Mesothelial cell of epicardium (in vitro differentiated cells): Measurements from ENCODE around the gene ACSF2. TPM values are rescaled to one million over a fixed set of nuclear protein-coding genes. Genes with fewer than 3 reads are reported as not detected.

Experiments used
- DNase-seq, 2 experiments: peaks; one replicate each; pipeline ENCODE4 v3.0.0; 2021; ENCODE audit warnings: low spot score in 2 of 2; ENCODE audit not compliant: unreplicated experiment in 2 of 2
- H3K27ac Mint-ChIP-seq: 2 replicates; pipeline ENCODE4 v1.8.0; 2021; ENCODE audit warnings: mixed read lengths
- H3K27me3 Mint-ChIP-seq: 2 replicates; pipeline ENCODE4 v1.8.0; 2021; ENCODE audit warnings: low read depth, mixed read lengths
- H3K36me3 Mint-ChIP-seq: 2 replicates; pipeline ENCODE4 v1.8.0; 2021; ENCODE audit warnings: mixed read lengths
- H3K4me1 Mint-ChIP-seq: 2 replicates; pipeline ENCODE4 v1.8.0; 2021; ENCODE audit warnings: mixed read lengths
- H3K4me3 Mint-ChIP-seq: 2 replicates; pipeline ENCODE4 v1.8.0; 2021; ENCODE audit warnings: mild to moderate bottlenecking, moderate library complexity, mixed read lengths
- H3K9me3 Mint-ChIP-seq: 2 replicates; pipeline ENCODE4 v1.8.0; 2021; ENCODE audit warnings: mixed read lengths
- CTCF ChIP-seq: fragments of 200-600 bp; sonication (generic); IDR thresholded peaks from one replicate; pipeline ENCODE4 v1.5.0; 2021; ENCODE audit warnings: antibody characterized with exemption; ENCODE audit not compliant: unreplicated experiment
- total RNA-seq: library from RNA; stranded (reverse); gene quantifications from 3 replicates; pipeline ENCODE4 v1.2.1, GENCODE V29; 2021

ACSF2 gene
- total RNA-seq, 1 donor from 2014 or later: 113 TPM

DNA sequence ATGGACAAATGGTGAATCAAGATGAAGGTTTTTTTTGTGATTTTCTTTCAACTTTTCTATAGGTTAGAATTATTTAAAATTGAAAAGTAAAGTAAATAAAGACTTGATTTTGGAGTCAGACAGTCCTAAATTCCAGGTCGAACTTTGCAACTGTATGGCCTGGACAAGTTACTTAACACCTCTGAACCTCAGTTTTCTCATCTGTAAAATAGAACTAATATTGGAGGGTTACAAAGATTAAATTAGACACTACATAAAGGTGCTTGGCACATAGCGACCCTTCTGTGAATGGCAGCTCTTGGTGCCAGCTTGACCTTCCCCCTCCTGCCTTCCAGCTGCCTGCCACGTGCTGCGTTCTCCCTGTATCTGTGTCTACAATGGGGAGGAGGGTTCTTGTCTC lies 55.6 kb downstream of the ACSF2 start:
- no peak for TF ChIP-seq CTCF
- no peaks in the 10 kb centered on the region for H3K9me3 Mint-ChIP-seq
- H3K36me3 Mint-ChIP-seq: peaks cover 20% of the 10 kb centered on the region
- DNase-seq: no peak
- H3K27me3 Mint-ChIP-seq: no peaks in the 10 kb centered on the region
- no peak overlapping the region for H3K4me3 Mint-ChIP-seq
- H3K27ac Mint-ChIP-seq: no peak overlapping the region
- H3K4me1 Mint-ChIP-seq: peaks cover 12% of the 10 kb centered on the region

- Mint-ChIP-seq H3K4me1 (peaks cover 12% of the 10 kb centered on the region), H3K27me3 (no peaks in the 10 kb centered on the region), H3K27ac (no peak overlapping the region), H3K4me3 (no peak overlapping the region), H3K9me3 (no peaks in the 10 kb centered on the region), H3K36me3 (peaks cover 20% of the 10 kb centered on the region)
- no peak for TF ChIP-seq CTCF
- DNase-seq: no peak
Observed at GRCh38 chr17:50482110-50482509, 56.1 kb downstream of the ACSF2 start.

GRCh38 chr17:50482516-50482915 lies 56.5 kb downstream of the ACSF2 start:
- Mint-ChIP-seq H3K4me3 (no peak overlapping the region), H3K9me3 (no peaks in the 10 kb centered on the region), H3K4me1 (peaks cover 12% of the 10 kb centered on the region), H3K36me3 (peaks cover 20% of the 10 kb centered on the region), H3K27me3 (no peaks in the 10 kb centered on the region), H3K27ac (no peak overlapping the region)
- TF ChIP-seq CTCF: peak; percentile 81
- DNase-seq: peak; percentile 64 to 83

DNA sequence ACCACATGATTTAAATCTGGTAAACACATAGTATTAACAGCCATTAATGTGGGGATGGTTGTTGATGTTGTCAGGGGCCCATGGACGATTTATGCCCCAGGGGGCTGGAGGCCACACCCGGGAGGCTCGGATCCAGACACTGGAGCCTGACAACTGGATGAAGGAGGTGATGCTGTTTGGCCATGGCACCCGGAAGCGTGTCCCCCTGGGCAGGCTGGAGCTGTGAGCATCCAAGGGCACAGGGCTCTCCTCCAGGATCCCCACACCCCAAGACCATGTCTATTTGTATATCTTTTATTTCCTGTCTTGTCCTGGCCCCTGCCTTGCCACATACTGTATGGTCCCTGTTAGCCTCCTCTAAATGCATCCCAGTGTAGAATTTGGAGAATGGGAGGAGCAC lies 57.2 kb downstream of the ACSF2 start:
- Mint-ChIP-seq H3K4me3 (no peak overlapping the region), H3K9me3 (no peaks in the 10 kb centered on the region), H3K4me1 (peaks cover 8% of the 10 kb centered on the region), H3K27me3 (no peaks in the 10 kb centered on the region), H3K36me3 (peaks cover 20% of the 10 kb centered on the region), H3K27ac (no peak overlapping the region)
- no peak for DNase-seq
- no peak for TF ChIP-seq CTCF

DNA sequence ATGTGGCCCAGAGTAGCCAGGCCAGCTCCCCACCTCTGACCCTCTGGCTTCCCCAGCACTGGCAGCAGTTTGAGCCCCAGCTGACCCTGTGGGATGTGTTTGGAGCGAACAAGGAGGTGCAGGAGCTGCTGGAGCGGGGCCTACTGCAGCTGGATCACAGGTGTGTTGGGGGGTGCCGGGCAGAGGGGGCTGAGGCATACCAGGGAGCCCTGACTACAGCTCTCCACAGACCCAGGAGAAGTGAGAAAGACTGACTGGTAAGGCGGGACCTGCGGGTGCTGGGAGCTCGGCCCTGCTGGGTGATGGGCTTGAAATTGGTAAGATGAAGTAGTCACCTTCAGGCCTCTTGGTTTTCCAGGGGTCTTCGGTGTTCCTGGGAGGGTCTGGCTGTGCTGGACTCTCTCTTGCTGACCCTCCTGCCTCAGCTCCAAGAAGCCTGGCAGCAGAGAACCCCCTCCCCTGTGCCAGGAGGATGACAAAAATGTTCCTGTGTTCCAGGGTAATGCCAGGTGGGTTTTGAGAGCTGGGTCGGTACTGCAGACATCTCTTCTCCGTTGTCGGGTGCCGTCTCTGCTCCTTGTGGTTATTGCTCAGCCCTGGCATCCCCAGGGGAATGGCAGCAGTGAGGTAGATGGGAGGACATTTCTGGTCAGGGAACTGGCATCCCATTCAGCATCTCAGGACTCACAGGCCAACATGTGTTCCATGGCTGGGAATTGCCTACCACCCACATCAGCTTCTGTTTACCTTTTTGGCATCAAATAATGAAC lies 58.6 kb downstream of the ACSF2 start:
- TF ChIP-seq CTCF: no peak
- Mint-ChIP-seq H3K4me3 (no peak overlapping the region), H3K4me1 (peaks cover 3% of the 10 kb centered on the region), H3K9me3 (no peaks in the 10 kb centered on the region), H3K36me3 (peaks cover 20% of the 10 kb centered on the region), H3K27ac (no peak overlapping the region), H3K27me3 (no peaks in the 10 kb centered on the region)
- DNase-seq: peak in 1 of 2 experiments; percentile 6
